ENCODE data around the gene SLC30A1.
"Not testable (repeated sequence)": the region's sequence is repeated elsewhere in the genome, so short reads cannot be mapped to it uniquely, and the experiment has no call there.

The SLC30A1 gene, protein sequence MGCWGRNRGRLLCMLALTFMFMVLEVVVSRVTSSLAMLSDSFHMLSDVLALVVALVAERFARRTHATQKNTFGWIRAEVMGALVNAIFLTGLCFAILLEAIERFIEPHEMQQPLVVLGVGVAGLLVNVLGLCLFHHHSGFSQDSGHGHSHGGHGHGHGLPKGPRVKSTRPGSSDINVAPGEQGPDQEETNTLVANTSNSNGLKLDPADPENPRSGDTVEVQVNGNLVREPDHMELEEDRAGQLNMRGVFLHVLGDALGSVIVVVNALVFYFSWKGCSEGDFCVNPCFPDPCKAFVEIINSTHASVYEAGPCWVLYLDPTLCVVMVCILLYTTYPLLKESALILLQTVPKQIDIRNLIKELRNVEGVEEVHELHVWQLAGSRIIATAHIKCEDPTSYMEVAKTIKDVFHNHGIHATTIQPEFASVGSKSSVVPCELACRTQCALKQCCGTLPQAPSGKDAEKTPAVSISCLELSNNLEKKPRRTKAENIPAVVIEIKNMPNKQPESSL

DNA sequence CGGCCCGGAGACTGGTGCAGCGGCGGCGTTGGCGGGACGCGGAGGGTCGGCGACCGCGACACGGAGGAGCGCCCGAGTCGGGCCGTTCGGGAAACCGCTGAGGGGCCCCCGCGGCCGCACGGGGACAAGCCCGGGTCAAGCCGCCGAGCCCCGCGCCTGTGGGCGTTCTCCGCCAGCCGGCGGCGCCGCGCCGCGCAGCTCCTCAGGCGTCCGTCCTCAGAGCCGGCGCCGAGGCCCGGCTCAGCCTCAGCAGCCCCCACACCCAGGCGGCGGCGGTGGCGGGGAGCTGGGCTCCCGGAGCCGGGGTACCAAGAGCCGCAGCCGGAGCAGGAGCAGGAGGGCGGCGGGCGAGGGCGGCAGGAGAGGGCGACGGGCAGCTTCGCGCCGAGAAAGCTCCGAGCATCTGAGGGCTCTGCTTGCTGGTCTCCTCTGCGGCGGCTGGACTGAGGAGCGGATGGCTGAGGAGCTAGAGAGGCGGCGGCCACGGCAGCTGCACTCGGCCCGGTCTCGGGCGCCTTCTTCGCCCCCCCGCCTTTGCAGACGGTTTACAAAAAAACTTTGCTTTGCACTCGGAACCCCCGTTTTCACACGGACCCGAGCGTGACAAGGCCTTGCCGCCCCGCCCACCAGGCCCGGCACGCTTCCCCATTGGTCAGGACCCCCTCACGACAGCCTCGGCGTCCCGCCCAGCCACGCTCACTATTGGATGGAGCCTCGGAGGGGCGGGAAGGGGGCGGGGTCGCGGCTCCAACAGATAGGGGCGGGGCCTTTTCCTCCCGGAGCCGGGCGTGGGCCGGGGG, at the start of gene SLC30A1:
Gene SLC30A1, minus strand, starts transcription at position 522 of the 800 bp plus-strand sequence. CDS start 549 bp downstream, outside the sequence.
- peak; percentile 94 for DNase-seq

DNA sequence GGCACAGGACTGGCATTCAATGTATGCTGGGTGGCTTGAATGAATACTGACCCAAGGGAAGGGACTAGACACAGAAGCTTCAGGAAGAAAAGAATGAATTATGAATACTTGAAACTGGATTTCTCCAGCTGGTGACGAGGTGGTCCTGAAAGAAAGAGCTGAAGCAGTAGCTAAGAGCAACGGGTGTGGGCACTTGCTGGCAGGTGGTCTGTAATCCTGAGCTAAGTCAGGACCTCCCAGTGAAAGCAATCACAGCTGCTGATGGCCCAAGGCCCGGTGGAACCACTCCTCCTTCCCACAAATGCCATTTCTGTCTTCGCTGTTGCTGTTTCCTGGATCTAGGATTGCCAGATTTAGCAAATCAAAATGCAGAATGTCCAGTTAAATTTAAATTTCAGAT, 49.5 kb upstream of the SLC30A1 start:
- no peak for DNase-seq

DNA sequence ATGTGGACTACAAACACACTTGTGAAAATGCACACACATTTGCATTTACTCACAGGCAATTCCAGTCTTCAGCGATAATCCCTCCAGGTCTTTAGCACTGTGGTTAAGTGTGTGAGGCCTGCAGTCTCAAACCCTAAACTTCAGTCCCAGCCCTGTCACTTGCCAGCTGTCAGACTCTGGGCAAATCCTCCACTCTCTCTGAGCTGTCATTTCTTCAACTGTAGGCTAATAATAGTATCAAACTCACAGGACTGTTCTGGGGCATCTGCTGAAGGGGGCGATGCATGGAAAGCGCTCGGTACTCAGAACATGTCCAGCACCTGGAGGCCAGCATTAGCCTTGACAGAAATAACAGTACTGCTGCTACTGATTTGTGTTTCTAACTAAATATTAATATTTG, 48.3 kb upstream of the SLC30A1 start:
- DNase-seq = no peak

DNA sequence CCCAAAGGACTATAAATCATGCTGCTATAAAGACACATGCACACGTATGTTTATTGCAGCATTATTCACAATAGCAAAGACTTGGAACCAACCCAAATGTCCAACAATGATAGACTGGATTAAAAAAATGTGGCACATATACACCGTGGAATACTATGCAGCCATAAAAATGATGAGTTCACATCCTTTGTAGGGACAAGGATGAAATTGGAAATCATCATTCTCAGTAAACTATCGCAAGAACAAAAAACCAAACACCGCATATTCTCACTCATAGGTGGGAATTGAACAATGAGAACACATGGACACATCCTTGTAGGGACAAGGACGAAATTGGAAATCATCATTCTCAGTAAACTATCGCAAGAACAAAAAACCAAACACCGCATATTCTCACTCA, 46.9 kb upstream of the SLC30A1 start:
- not testable (repeated sequence) for DNase-seq

DNA sequence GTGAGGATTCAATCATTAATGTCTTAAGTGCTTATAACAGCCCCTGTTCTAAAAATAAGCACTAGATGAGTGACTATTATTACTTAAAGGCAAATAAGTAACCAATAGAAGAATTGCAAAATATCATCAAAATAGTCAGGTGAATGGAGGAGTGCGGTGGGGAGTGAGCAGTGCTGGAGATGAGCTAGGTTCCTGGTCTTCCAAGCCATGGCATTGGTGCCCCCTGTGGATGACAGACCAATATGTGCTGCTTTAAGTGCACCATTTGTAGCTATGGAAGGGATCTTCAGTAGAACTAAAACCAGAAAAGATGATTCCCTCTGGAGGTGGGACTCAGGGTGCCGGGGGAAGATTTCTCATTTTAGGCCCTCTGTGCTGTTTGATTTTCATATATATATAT, 46.1 kb upstream of the SLC30A1 start:
- DNase-seq = no peak

DNA sequence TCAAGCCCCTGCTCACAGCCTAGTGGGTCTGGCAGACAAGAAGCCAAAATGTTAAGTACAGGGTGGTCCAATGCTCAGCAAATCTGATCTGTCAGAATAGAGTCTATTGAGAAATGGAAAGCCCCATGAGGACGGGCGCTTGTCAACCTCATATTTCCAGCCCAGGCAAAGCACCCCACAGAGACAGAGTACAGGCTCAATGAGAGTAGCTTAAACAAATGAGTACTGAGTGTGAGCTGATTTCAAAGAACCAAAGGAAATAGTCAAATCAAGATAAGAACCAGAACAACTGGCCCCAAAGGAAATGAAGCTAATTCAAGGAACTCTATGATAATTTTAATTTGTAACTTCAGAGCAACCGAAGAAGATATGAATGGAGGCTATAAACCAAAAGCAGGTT, 44.6 kb upstream of the SLC30A1 start:
- no peak for DNase-seq

DNA sequence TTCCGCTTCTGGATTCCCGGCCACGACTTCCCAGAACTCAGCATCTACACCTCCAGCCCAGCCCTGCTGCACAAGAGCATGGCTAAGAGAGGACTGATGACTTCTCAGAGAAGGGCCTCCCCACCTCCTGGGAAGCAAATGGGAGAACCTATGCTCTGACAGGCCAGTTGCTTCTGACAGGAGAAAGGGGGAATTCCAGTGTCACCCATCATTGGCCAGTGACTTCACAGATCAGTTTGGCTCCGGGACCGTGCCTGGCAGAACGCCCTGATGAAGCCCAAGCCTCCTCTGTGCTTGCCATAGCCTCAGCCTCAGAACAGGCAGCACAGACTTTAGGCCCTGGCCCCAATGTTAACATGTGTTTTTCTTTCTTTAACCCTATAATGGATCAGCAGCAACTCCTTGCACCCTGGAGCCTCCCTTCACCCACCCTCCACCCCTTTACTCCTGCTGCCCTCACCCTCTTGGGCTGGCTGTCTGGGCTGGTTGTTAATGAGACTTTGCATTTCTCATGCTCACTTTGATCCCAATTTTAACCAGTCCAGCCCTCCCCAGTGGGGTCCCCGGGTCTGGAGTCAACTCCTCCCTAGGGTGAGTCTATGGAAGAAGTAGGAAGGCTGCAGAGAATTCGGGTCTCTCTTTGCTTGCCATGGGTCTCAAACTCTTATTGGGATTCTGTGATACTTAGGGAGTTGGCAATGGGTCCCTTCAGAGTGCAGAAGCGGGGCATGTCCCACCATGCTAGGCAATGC, 42.7 kb upstream of the SLC30A1 start:
- DNase-seq = no peak

DNA sequence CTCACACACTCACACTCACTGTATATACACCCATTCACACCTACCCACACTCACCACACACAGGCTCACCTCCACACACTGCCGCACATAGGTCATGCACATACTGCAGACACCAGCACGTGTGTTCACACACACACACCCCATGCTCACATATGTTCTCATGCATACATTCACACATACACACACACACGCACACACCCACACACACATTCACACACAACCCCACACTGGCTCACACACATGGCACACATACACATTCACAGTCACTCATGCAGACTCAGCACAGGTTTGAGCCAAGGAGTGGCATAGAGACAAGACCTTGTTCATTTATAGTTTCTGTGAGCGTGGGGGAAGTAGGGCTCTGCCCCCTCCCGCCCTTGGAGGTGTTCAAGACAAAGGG, 41.1 kb upstream of the SLC30A1 start:
- DNase-seq = no peak

DNA sequence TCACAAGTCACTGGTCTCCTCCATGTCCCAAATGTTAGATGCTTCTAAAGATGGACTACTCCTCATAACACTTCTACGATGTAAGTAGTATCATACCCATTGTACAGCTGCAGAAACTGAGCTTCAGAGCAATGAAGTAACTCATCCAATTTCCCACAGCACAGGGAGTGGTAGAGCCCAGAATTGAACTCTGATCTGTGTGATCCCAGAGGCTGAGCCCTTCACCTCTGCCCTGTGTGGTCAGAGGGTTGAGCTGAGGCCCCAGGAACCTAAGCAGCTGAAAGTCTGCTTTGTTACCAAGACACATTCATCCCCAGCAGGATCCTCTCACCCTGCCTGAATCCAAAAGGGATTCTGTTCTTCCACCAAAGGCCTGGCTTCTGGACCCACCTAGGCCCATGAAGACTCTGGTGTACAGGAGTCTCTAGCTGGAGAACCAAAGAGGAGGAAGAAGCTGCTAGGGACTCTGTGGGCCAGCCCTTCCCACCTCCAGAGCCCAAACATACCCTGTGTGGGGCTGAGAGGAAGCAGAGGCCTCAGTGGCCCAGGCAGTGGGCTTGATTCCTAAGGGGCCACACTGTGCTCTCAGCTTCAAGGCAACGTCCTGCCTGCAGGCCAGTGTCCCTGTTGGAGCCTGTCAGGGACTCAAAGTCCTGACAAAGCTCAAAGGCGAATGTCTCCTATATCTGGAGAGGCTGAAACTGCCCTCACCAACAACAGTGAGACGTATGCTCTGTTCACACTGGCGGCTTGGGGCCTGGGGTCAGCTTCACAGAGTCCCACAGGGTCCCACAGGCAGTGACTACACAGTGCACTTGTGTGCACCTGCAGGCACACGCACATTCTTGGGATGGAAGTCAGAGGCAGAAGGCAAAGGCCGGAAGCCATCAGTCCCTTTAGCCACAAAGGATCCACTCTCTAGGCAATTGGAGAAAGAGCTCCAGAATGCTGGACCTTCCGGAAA, 40.4 kb upstream of the SLC30A1 start:
- no peak for DNase-seq

DNA sequence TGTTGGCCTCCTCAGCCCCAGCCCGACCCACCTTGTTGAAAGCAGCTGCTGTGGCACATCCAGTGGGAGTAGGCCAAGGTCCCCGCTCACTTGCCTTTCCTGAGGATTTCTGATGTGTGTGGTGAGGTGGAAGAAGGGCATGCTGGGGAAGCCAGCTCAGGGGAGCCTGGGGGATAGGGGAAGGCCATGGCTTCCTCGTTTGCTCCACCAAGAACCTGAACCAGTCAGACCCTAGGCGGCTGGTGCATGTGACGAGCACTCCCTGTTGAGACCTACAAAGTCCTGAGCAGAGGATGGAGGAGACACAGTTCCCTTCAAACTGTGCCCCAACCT, 38.0 kb upstream of the SLC30A1 start:
- DNase-seq = no peak

DNA sequence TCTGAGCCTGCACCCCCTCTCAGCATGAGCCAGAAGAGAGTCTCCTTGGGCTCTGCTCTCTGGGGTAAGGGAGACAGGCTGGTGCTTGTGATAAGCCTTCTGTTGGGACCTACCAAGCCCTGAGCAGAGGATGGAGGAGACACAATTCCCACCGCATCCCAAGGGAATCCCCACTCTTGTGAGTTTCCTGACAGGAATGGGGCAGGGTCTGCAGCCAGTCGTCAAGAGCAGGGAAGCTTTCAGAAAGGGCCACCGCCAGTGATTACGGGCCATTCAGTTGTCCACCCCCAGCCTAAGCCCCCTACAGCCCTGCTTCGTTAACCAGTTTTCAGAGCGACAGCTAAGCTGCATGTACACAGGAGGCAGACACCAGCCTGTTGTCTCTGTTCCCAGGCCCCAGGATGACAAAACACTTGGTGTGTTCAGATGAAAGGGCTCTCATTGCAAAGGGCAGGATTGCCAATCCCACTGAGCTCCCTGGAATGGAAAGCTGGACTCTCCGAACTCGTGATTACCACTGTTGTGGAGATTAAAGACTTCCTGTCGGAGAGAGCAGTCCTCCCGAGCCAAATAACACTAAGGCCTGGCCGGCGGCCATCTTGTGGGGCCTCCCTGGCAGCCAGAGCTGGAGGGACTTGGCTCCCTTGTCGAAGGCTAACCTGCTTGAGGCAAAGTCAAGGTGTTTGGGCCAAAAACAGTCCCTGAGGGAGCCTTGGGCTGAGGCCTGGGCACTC, 37.4 kb upstream of the SLC30A1 start:
- DNase-seq = no peak

DNA sequence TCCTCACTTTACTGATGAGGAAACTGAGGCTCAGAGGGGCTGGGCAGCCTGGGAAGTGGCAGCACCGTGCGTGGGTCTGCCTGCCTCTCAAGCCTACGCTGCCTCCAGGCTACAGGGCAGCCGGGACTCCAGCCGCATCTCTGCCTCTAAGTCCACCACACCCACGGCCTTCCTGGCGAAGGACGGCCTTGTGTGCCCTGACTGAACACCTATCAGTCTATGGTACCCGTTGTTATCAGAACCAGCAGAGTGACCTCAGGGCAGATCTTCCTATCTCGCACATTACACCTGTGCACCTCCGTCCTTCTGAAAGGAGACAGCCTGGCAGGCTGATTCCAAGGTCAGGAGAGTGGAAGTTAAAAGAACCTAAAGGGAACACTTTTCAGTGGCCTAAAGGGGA, 35.7 kb upstream of the SLC30A1 start:
- DNase-seq = no peak

DNA sequence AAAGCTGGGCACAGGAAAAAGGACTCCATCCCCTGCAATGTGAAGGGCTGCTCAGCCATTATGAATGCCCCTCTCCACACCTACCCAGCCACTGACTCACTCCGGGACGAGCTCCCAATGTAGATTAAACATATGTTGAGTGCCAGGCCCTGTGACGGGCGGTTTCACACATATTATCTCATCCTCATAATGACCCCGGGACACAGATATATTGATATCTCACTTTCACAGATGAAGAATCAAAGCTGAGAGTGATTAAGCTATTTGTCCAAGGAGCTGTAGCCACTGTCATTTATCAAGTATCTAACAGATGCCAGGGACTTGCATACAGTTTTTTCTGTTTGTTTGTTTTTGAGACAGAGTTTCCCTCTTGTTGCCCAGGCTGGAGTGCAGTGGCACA, 35.0 kb upstream of the SLC30A1 start:
- DNase-seq = no peak

DNA sequence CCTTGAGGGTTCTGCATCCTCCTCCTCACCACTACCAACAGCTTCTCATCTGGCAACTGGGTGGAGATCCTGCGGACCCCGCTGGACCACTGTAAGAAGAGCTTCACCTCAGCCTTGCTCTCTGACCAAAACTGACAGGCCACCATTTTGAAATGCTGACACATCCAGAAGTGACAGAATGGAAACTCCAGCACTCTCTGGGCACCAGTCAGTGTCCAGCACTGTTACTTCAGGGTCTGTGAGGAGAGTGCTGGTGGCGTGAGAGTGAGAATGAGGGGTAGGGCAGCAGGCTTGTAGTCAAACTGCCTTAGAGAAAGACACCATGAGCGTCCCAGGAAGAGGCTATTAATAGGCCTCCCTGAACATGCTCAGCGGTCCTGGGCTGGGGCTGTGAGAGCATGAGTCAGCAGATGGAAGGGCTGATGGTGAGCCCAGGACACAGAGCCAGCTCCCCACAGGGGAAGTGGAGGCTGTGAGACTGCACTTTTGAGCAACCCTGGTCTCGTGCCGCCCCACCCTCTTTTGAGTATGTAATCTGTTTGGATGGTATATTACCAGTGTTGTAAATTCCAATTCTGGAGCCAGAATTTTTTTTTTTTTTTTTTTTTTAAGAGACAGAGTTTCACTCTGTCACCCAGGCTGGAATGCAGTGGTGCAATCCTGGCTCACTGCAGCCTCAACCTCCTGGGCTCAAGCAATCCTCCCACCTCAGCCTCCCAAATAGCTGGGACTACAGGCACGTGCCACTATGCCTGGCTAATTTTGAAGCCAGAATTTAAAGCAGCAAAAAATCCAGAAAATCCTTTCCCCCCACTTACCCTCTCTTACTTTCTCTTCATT, 34.4 kb upstream of the SLC30A1 start:
- peak; percentile 90 for DNase-seq

DNA sequence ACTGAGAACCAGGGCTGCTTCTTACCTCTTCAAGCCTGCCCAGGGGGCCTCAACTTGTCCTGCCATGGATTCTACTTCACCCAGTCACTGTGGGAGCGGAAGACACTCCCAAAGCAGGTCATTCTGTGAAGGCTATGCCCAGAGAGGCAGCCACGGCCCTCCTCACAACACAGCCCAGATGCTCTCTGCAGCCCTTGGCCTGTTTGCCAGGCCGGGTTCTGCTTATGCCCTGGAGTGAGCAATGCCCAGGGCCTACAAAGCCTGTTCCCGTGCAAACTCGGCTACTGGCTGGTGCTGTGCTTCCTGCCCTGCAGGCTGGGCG, 33.8 kb upstream of the SLC30A1 start:
- DNase-seq = no peak

DNA sequence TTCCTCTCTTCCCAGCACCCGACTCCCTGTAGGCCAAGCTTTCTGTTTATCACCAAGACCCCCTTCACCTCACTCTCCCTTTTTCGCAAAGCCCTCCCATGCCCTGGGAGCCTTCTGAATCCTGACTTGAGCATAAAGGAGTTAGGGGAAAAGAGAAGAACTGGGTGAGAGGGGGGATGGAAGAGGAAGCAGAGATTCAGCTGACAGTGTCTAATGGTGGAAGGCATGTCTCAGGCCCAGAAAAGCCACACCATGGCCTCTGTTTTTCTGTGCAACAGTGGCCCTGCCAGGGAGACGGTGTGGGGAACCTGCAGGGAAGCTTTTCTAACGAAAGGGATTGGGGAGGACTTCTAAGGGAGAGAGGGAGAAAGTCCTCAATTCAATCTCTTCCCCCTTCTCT, 32.9 kb upstream of the SLC30A1 start:
- DNase-seq = no peak

DNA sequence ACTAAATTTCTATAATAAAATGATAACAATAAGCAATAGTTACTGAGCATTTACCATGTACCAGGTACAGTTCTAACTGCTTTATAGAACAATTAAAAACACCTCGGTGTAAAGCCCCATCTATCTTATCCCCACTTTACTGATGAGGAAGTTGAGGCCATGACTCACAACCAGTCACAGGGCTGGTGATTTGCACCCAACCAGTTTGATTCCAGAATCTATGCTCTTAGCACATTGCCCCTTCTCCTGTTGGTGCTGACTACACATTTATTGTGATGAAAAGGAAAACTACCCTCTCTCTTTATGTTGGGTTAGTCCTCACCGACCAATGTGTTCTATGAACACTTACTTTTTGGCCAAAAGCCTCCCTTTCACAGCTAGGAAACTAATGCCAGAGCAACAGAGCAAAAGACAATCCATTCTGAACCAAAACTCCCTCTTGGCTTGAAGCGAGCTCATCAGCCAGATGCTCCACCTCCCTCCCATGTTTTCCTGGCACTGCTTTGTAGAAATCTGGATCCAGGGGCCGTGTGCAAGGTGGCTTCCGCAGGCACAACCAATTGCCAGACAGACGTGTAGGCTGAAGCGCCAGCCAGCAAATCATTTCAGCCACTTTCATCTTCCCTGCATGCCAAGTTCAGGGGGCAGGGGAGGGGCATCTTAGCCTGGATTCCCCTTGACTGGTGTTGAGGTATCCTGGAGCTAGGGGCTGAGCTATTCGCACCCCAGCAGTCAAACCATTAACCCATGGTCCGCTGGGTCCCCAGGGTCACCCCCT, 32.0 kb upstream of the SLC30A1 start:
- no peak for DNase-seq

DNA sequence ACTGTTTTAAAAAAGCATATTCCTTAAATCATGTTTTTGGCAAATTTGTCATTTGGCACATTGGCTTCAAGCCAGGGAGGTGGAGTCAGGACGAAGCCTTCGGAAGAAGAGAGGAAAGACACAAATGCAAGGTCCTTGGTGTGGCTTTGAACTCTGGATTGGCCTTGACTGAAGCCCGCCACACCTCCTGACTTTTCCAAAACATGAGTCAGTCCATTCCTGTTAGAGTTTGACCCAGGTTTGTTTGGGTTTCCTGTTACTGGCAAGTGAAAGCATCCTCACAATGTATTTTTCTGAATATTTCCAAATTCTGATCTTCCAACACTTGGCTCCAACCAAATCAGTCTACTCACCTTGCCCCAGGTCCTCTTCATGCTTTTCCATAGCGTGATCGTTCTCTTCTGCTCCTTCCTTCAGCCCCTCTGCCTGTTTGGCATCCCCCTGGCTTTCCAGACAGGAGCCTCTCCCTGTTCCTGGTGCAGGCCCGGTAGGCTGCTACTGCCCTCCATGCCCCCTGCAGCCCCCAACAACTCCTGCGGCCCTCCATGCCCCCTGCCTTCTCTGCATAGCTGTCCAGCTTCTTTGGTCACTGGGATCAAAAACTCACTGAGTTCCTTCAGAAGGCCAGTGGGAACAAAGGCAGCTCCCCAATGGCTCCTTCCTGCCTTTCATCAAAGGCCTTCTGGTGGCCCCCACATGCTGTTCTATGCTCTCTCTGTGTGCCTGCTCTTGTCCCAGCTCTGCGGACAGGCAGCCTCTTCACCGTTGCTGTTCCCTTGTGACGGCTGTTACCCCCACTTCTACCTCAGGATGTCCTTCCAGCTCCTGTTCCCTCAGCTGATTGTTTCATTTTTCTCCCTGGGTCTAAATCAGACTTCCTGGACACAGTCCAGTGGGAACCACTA, 30.4 kb upstream of the SLC30A1 start:
- DNase-seq = no peak

All from SIG-M5 (cell line).